Stimulated activated CD8-positive, alpha-beta memory T cell treated with anti-CD3 and anti-CD28 coated beads, Interleukin-12 subunit alpha, Interleukin-12 subunit beta, amount 100 ng/mL, for 1 hour (primary cell): Measurements from ENCODE around the gene OBSCN.

Source experiments
- DNase-seq: peaks from one replicate; pipeline ENCODE4 v3.0.0-alpha.2; 2020; ENCODE audit warnings: low read depth

The OBSCN gene

GRCh38 chr1:228321895-228322294 lies 114.1 kb downstream of the OBSCN start:
- no peak for DNase-seq

GRCh38 chr1:228323401-228323800 lies 115.6 kb downstream of the OBSCN start:
- DNase-seq, result no peak

GRCh38 chr1:228325267-228325666 lies 117.4 kb downstream of the OBSCN start:
- no peak for DNase-seq

- DNase-seq, result no peak
These were observed 122.0 kb downstream of the OBSCN start for GRCh38 chr1:228329887-228330286.

GRCh38 chr1:228332797-228333738 lies 125.2 kb downstream of the OBSCN start:
- no peak for DNase-seq

- no peak for DNase-seq
These were observed 125.9 kb downstream of the OBSCN start for GRCh38 chr1:228333739-228334115.

- no peak for DNase-seq
These were observed 126.5 kb downstream of the OBSCN start for GRCh38 chr1:228334226-228334935.

GRCh38 chr1:228334954-228335353 lies 127.1 kb downstream of the OBSCN start:
- DNase-seq, result no peak

GRCh38 chr1:228335406-228336307 lies 127.8 kb downstream of the OBSCN start:
- DNase-seq, result no peak

GRCh38 chr1:228336308-228337030 lies 128.6 kb downstream of the OBSCN start:
- DNase-seq, result no peak

GRCh38 chr1:228337031-228337564 lies 129.3 kb downstream of the OBSCN start:
- no peak for DNase-seq

- no peak for DNase-seq
These were observed 130.1 kb downstream of the OBSCN start for GRCh38 chr1:228337711-228338520.

GRCh38 chr1:228338521-228339051 lies 130.7 kb downstream of the OBSCN start:
- DNase-seq, result no peak

GRCh38 chr1:228339059-228339704 lies 131.3 kb downstream of the OBSCN start:
- no peak for DNase-seq

GRCh38 chr1:228339766-228340685 lies 132.2 kb downstream of the OBSCN start:
- no peak for DNase-seq

GRCh38 chr1:228340686-228341449 lies 133.0 kb downstream of the OBSCN start:
- DNase-seq, result no peak

- DNase-seq, result no peak
These were observed 133.6 kb downstream of the OBSCN start for GRCh38 chr1:228341450-228341813.
